ENCODE results near the gene SRCAP. TPM values are rescaled to one million over a fixed set of nuclear protein-coding genes. Genes with fewer than 3 reads are reported as not detected.

Gene SRCAP
- 47.8 TPM for total RNA-seq
- long read RNA-seq, partial matches to known transcripts: 5 of 8 reads
- long read RNA-seq, other reads (novel, unspliced or antisense): 3 of 8 reads

GRCh38 chr16:30698816-30699614 lies at the start of gene SRCAP:
Gene SRCAP, plus strand, starts transcription at chr16:30699171. Its CDS starts 1,654 bp downstream, at chr16:30700825.
- DNase-seq (ENCODE audit: low spot score): peak; percentile 92
- intact Hi-C loops (cut with DNase I): loop anchor here (5.0 kb wide), 1 partner anchor 47 kb away; the partner anchor contains the start of gene PRR14

- intact Hi-C loops (cut with DNase I): loop anchor here (1.0 to 5.0 kb wide), 3 partner anchors 16 to 116 kb away; partner anchors contain the start of genes SRCAP and ZNF747
- no peak for DNase-seq (ENCODE audit: low spot score)
Observed at GRCh38 chr16:30649725-30650368, 49.1 kb upstream of the SRCAP start.

GRCh38 chr16:30650369-30651123 lies 48.4 kb upstream of the SRCAP start, which contains the start of gene PRR14:
Gene PRR14, plus strand, starts transcription at chr16:30650960. Its CDS starts 686 bp downstream, at chr16:30651646.
- intact Hi-C loops (cut with DNase I): loop anchor here (1.0 to 5.0 kb wide), 3 partner anchors 16 to 116 kb away; partner anchors contain the start of genes SRCAP and ZNF747
- DNase-seq (ENCODE audit: low spot score): peak; percentile 100

GRCh38 chr16:30651124-30652004 lies 47.6 kb upstream of the SRCAP start:
- intact Hi-C loops (cut with DNase I): loop anchor here (5.0 kb wide), 1 partner anchor 46 kb away; the partner anchor contains the start of gene SRCAP
- DNase-seq (ENCODE audit: low spot score): peak; percentile 87

GRCh38 chr16:30652005-30652296 lies 47.0 kb upstream of the SRCAP start:
- intact Hi-C loops (cut with DNase I): loop anchor here (5.0 kb wide), 1 partner anchor 45 kb away; the partner anchor contains the start of gene SRCAP
- no peak for DNase-seq (ENCODE audit: low spot score)

- intact Hi-C loops (cut with DNase I): loop anchor here (5.0 kb wide), 1 partner anchor 45 kb away; the partner anchor contains the start of gene SRCAP
- no peak for DNase-seq (ENCODE audit: low spot score)
Observed at GRCh38 chr16:30652718-30653117, 46.3 kb upstream of the SRCAP start.

- intact Hi-C loops (cut with DNase I): loop anchor here (5.0 kb wide), 2 partner anchors 42 to 267 kb away; partner anchors contain the start of genes FBXL19 and SRCAP
- DNase-seq (ENCODE audit: low spot score): no peak
Observed at GRCh38 chr16:30654856-30655255, 44.1 kb upstream of the SRCAP start.

GRCh38 chr16:30655815-30656347 lies 43.1 kb upstream of the SRCAP start:
- intact Hi-C loops (cut with DNase I): loop anchor here (5.0 kb wide), 1 partner anchor 266 kb away; the partner anchor contains the start of gene FBXL19
- no peak for DNase-seq (ENCODE audit: low spot score)

- DNase-seq (ENCODE audit: low spot score): no peak
- intact Hi-C loops (cut with DNase I): loop anchor here (5.0 kb wide), 1 partner anchor 266 kb away; the partner anchor contains the start of gene FBXL19
Observed at GRCh38 chr16:30656388-30656787, 42.6 kb upstream of the SRCAP start.

GRCh38 chr16:30656974-30657865 lies 41.8 kb upstream of the SRCAP start:
- intact Hi-C loops (cut with DNase I): loop anchor here (5.0 kb wide), 1 partner anchor 265 kb away; the partner anchor contains the start of gene FBXL19
- no peak for DNase-seq (ENCODE audit: low spot score)

GRCh38 chr16:30657866-30658730 lies 40.9 kb upstream of the SRCAP start, which contains the start of gene FBRS:
Gene FBRS, plus strand, starts transcription at chr16:30658431. Its CDS starts 1,088 bp downstream, at chr16:30659519.
- peak; percentile 100 for DNase-seq (ENCODE audit: low spot score)
- intact Hi-C loops (cut with DNase I): loop anchor here (5.0 kb wide), 1 partner anchor 264 kb away; the partner anchor contains the start of gene FBXL19

- intact Hi-C loops (cut with DNase I): loop anchor here (5.0 kb wide), 1 partner anchor 263 kb away; the partner anchor contains the start of gene FBXL19
- DNase-seq (ENCODE audit: low spot score): peak; percentile 88
Observed at GRCh38 chr16:30658731-30659506, 40.1 kb upstream of the SRCAP start.

- intact Hi-C loops (cut with DNase I): loop anchor here (5.0 kb wide), 1 partner anchor 263 kb away; the partner anchor contains the start of gene FBXL19
- peak; percentile 78 for DNase-seq (ENCODE audit: low spot score)
Observed at GRCh38 chr16:30659507-30660423, 39.2 kb upstream of the SRCAP start.
